HG03064 (cell line): ENCODE measurements around the gene SH3PXD2B.

ENCODE experiments used
- ATAC-seq: cut with Tn5 transposase; IDR thresholded peaks from one replicate; pipeline ENCODE4 v1.9.1; 2021; ENCODE audit warnings: low read depth; ENCODE audit not compliant: unreplicated experiment

Gene SH3PXD2B

DNA sequence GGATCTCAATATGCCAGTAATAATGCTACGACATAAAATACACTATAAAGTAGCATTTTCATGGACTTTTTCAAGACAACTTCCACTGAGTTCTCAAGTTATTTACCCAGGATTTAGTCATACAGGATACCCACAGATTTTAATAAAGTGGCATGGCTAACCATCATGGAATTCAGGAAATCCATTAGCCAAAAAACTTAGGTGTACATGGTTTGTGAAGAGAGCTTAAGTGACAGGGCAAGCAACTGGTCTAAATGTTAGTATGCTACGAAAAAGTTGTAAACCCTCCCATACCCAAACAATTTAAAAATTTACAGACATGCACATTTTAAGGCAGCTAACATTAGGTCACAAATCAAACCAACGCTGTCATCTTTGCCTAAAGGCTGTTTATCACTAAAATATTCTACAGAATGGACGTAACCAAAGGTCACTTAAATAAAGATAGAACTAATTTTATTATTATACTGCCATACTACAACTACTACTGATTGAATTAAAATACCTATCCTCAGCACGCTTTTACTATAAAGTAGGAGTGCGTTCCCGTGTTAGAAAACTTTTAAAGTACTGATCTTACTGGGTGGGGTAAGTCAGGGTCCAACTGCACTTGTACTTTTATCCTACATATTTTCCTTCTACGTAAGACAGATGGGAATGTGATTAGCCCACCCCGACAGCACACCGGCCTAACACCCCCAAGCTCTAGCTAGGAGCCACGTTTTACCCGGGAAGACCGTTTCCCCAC is 171.9 kb downstream of the SH3PXD2B start:
- ATAC-seq: no peak

DNA sequence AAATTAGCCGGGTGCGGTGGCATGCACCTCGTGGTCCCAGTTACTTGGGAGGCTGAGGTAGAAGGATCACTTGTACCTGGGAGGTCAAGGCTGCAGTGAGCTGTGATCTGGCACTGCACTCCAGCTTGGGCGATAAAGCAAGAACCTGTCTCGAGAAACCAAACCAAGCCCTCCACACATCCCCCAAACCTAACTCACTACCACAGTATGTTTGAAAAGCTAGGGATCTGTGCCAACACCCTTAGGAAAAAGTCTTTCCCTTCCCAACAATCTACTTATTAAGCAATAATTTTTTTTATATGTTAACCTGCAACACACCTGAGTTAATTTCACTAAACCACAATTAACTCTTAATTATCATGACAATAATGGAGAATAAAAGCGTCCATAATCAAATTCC is 173.0 kb downstream of the SH3PXD2B start:
- no peak for ATAC-seq

DNA sequence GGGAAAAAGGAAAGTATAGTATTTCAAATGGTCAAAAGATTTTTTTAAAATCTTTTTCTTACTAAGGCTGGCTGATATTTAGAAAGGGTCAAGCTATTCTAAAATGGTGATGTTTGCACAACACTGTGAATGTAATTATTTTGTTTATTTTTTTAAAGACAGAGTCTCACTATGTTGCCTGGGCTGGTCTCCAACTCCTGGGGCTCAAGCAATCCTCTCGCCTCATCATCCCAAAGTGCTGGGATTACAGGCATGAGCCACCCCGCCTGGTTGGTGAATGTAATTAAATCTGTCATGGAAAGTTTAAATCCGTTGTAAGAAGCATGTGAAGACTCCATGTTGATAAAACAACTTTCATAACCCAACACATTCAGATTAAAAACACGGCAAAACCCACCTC is 173.4 kb downstream of the SH3PXD2B start:
- ATAC-seq: no peak

DNA sequence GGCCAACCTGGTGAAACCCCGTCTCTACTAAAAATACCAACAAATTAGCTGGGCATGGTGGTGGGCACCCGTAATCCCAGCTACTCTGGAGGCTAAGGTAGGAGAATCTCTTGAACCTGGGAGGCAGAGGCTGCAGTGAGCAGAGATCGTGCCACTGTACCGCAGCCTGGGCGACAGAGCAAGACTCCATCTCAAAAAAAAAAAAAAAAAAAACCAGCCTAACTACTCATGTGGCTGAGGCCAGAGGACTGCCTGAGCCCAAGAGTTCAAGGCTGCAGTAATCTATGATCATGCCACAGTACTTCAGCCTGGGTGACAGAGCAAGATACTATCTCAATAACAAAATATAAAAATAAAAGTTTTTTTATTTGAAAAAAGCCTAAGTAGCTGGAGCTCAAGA is 174.0 kb downstream of the SH3PXD2B start:
- no peak for ATAC-seq

DNA sequence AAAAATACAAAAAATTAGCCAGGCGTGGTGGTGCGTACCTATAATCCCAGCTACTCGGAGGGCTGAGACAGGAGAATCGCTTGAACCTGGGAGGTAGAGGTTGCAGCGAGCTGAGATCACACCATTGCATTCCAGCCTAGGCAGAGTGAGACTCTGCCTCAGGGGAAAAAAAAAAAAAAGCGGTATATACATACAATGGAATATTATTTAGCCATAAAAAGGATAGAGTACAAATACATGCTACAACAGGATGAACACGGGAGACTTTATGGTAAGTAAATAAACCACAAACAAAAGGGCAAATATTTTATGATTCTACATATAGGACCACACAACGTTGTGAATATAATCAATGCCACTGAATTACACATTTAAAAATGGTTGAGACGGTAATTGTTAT is 176.0 kb downstream of the SH3PXD2B start:
- ATAC-seq: no peak

DNA sequence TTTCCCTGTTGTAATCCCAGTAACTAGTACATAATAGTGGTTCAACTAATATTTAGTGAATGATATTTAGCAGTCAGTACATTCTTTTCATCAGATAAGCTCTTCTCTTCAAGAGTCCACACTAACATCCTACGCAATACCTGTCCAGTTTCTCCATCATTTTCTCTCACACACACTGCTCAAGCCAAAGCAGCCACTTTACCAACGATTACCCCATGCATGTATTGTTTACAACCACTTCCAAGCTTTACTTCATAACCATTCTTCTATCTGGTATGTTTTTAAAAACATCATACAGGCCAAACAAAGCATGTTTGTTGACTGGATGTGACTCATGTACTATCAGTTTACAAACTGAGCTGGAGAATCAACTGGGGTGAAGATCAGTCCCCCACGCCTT is 178.1 kb downstream of the SH3PXD2B start:
- ATAC-seq: no peak
